HG02840 (cell line): ENCODE measurements around the gene DNMT1.

ENCODE experiments used
- ATAC-seq: cut with Tn5 transposase; IDR thresholded peaks from one replicate; pipeline ENCODE4 v1.9.1; 2021; ENCODE audit warnings: mild to moderate bottlenecking, moderate library complexity, moderate number of reproducible peaks; ENCODE audit not compliant: unreplicated experiment, low FRiP score

Gene DNMT1

GRCh38 chr19:10116085-10116865 lies 78.5 kb downstream of the DNMT1 start:
- no peak for ATAC-seq

GRCh38 chr19:10115392-10116084 lies 79.2 kb downstream of the DNMT1 start:
- no peak for ATAC-seq

- no peak for ATAC-seq
Measured at GRCh38 chr19:10114651-10115391, 79.9 kb downstream of the DNMT1 start.

- ATAC-seq = no peak
Measured at GRCh38 chr19:10113964-10114650, 80.6 kb downstream of the DNMT1 start.

GRCh38 chr19:10113592-10113963 lies 81.2 kb downstream of the DNMT1 start:
- no peak for ATAC-seq

- no peak for ATAC-seq
Measured at GRCh38 chr19:10112895-10113591, 81.7 kb downstream of the DNMT1 start.

GRCh38 chr19:10112037-10112761 lies 82.6 kb downstream of the DNMT1 start:
- ATAC-seq = no peak

- ATAC-seq = no peak
Measured at GRCh38 chr19:10111405-10111811, 83.3 kb downstream of the DNMT1 start, which contains the start of gene P2RY11. Gene P2RY11 (plus strand): TSS chr19:10111693. CDS start chr19:10111722, 29 bp downstream.

GRCh38 chr19:10110972-10111317 lies 83.8 kb downstream of the DNMT1 start:
- ATAC-seq = no peak

GRCh38 chr19:10110076-10110971 lies 84.4 kb downstream of the DNMT1 start:
- no peak for ATAC-seq

- ATAC-seq = no peak
Measured at GRCh38 chr19:10109528-10109927, 85.2 kb downstream of the DNMT1 start.

- no peak for ATAC-seq
Measured at GRCh38 chr19:10107817-10108367, 86.9 kb downstream of the DNMT1 start.

GRCh38 chr19:10107254-10107653 lies 87.5 kb downstream of the DNMT1 start:
- no peak for ATAC-seq

GRCh38 chr19:10106100-10106936 lies 88.4 kb downstream of the DNMT1 start, which contains the start of gene PPAN:
Gene PPAN (plus strand): TSS chr19:10106362. CDS start chr19:10106395, 33 bp downstream.
- peak; percentile 42 for ATAC-seq

GRCh38 chr19:10105509-10106099 lies 89.1 kb downstream of the DNMT1 start:
- ATAC-seq = peak; percentile 26

- ATAC-seq = peak; percentile 35
Measured at GRCh38 chr19:10104665-10105508, 89.9 kb downstream of the DNMT1 start.
